OCI-LY1 (cell line): ENCODE data around the gene MACROD2.

Source experiments
- H2AFZ ChIP-seq: fragments of 200-600 bp; sonication (generic), shearing (Covaris generic); 2 replicates; pipeline ENCODE4 v1.6.0; 2014; ENCODE audit warnings: antibody characterized with exemption, mild to moderate bottlenecking, low read length
- H3F3A ChIP-seq: fragments of 200-600 bp; sonication (generic), shearing (Covaris generic); 2 replicates; pipeline ENCODE4 v1.6.0; 2014; ENCODE audit warnings: mild to moderate bottlenecking, antibody characterized with exemption, low read length, moderate library complexity; ENCODE audit not compliant: insufficient read depth
- H3K27ac ChIP-seq: fragments of 200-600 bp; sonication (generic); 2 replicates; pipeline ENCODE4 v1.5.1; 2014; ENCODE audit warnings: low read length, mixed run types, mild to moderate bottlenecking, low read depth; ENCODE audit not compliant: poor library complexity, severe bottlenecking
- H3K27me3 ChIP-seq: fragments of 200-600 bp; sonication (generic); 2 replicates; pipeline ENCODE4 v1.6.0; 2014; ENCODE audit warnings: antibody characterized with exemption, mild to moderate bottlenecking, low read length, moderate library complexity; ENCODE audit not compliant: insufficient read depth
- H3K36me3 ChIP-seq: fragments of 200-600 bp; sonication (generic); 2 replicates; pipeline ENCODE4 v1.6.1; 2014; ENCODE audit warnings: mild to moderate bottlenecking, antibody characterized with exemption, low read length, moderate library complexity, mixed read lengths; ENCODE audit not compliant: insufficient read depth
- H3K4me1 ChIP-seq: fragments of 200-600 bp; sonication (generic); 2 replicates; pipeline ENCODE4 v1.5.1; 2014; ENCODE audit warnings: mild to moderate bottlenecking, low read length, moderate library complexity; ENCODE audit not compliant: insufficient read depth, severe bottlenecking
- H3K4me2 ChIP-seq: fragments of 200-600 bp; sonication (generic), shearing (Covaris generic); 2 replicates; pipeline ENCODE4 v1.6.1; 2014; ENCODE audit warnings: low read length
- H3K4me3 ChIP-seq: fragments of 200-600 bp; sonication (generic); 2 replicates; pipeline ENCODE4 v1.5.1; 2014; ENCODE audit warnings: low read length, low read depth, mild to moderate bottlenecking, mixed read lengths; ENCODE audit not compliant: poor library complexity, severe bottlenecking
- H3K79me2 ChIP-seq: fragments of 200-600 bp; shearing (Covaris generic); 2 replicates; pipeline ENCODE4 v1.6.1; 2016; ENCODE audit warnings: mixed run types, low read length, mixed read lengths; ENCODE audit not compliant: insufficient read depth
- H3K9ac ChIP-seq: fragments of 200-600 bp; sonication (generic), shearing (Covaris generic); 2 replicates; pipeline ENCODE4 v1.6.1; 2014; ENCODE audit warnings: mild to moderate bottlenecking, low read length, mixed read lengths
- H3K9me2 ChIP-seq: fragments of 200-600 bp; sonication (generic), shearing (Covaris generic); 2 replicates; pipeline ENCODE4 v1.6.1; 2014; ENCODE audit warnings: low read depth, mild to moderate bottlenecking, low read length, mixed read lengths
- H3K9me3 ChIP-seq: fragments of 200-600 bp; shearing (Covaris generic); 2 replicates; pipeline ENCODE4 v1.6.1; 2014; ENCODE audit warnings: low read length, mixed read lengths
- H4K20me1 ChIP-seq: fragments of 200-600 bp; sonication (generic), shearing (Covaris generic); 2 replicates; pipeline ENCODE4 v1.6.0; 2016; ENCODE audit warnings: mild to moderate bottlenecking, low read length; ENCODE audit not compliant: insufficient read depth
- CTCF ChIP-seq: fragments of 200-600 bp; sonication (generic), shearing (Covaris generic); IDR thresholded peaks from 2 replicates; pipeline ENCODE4 v1.5.1; 2017; ENCODE audit warnings: mild to moderate bottlenecking, antibody characterized with exemption, low read length, moderate library complexity, mixed read lengths
- EZH2 ChIP-seq: fragments of 200-600 bp; sonication (generic), shearing (Covaris generic); IDR thresholded peaks from 2 replicates; pipeline ENCODE4 v1.8.0; 2017; ENCODE audit warnings: borderline replicate concordance, mixed run types, mild to moderate bottlenecking, antibody characterized with exemption, low read length, moderate library complexity, mixed read lengths

The MACROD2 gene

GRCh38 chr20:14984305-14984704 is 989.0 kb downstream of the MACROD2 start:
- no peak overlapping the region for H3K9ac ChIP-seq
- no peaks in the 10 kb centered on the region for H3K9me3 ChIP-seq
- H3K79me2 ChIP-seq = no peaks in the 10 kb centered on the region
- H3F3A ChIP-seq = no peaks in the 10 kb centered on the region
- no peaks in the 10 kb centered on the region for H3K36me3 ChIP-seq
- no peak overlapping the region for H3K4me2 ChIP-seq
- no peaks in the 10 kb centered on the region for H3K9me2 ChIP-seq
- H3K27ac ChIP-seq = no peak overlapping the region
- no peaks in the 10 kb centered on the region for H3K4me1 ChIP-seq
- no peaks in the 10 kb centered on the region for H4K20me1 ChIP-seq
- no peak overlapping the region for H3K4me3 ChIP-seq
- TF ChIP-seq EZH2 (no peak), CTCF (no peak)
- H3K27me3 ChIP-seq = no peaks in the 10 kb centered on the region
- H2AFZ ChIP-seq = no peak overlapping the region

- Histone ChIP-seq H3K4me1 (no peaks in the 10 kb centered on the region), H3K79me2 (no peaks in the 10 kb centered on the region), H3K36me3 (no peaks in the 10 kb centered on the region), H3K4me2 (no peak overlapping the region), H2AFZ (no peak overlapping the region), H4K20me1 (no peaks in the 10 kb centered on the region), H3K9me3 (no peaks in the 10 kb centered on the region), H3F3A (no peaks in the 10 kb centered on the region), H3K27me3 (no peaks in the 10 kb centered on the region), H3K9me2 (no peaks in the 10 kb centered on the region), H3K27ac (no peak overlapping the region), H3K9ac (no peak overlapping the region), H3K4me3 (no peak overlapping the region)
- TF ChIP-seq CTCF = no peak
- no peak for TF ChIP-seq EZH2
Measured at GRCh38 chr20:14984768-14985622, 989.7 kb downstream of the MACROD2 start.

GRCh38 chr20:14986026-14986655 is 990.8 kb downstream of the MACROD2 start:
- Histone ChIP-seq H3K36me3 (no peaks in the 10 kb centered on the region), H3K4me1 (no peaks in the 10 kb centered on the region), H3F3A (no peaks in the 10 kb centered on the region), H3K9me3 (no peaks in the 10 kb centered on the region), H3K79me2 (no peaks in the 10 kb centered on the region), H3K27ac (no peak overlapping the region), H2AFZ (no peak overlapping the region), H3K9ac (no peak overlapping the region), H3K9me2 (no peaks in the 10 kb centered on the region), H4K20me1 (no peaks in the 10 kb centered on the region), H3K4me2 (no peak overlapping the region), H3K27me3 (no peaks in the 10 kb centered on the region), H3K4me3 (no peak overlapping the region)
- no peak for TF ChIP-seq CTCF
- no peak for TF ChIP-seq EZH2
